GM18873 (cell line): Measurements from ENCODE around the gene TMEM81.

Experiments used
- ATAC-seq: cut with Tn5 transposase; IDR thresholded peaks from one replicate; pipeline ENCODE4 v1.9.1; 2021; ENCODE audit warnings: mild to moderate bottlenecking, moderate library complexity, moderate number of reproducible peaks; ENCODE audit not compliant: unreplicated experiment, low FRiP score

Gene TMEM81

DNA sequence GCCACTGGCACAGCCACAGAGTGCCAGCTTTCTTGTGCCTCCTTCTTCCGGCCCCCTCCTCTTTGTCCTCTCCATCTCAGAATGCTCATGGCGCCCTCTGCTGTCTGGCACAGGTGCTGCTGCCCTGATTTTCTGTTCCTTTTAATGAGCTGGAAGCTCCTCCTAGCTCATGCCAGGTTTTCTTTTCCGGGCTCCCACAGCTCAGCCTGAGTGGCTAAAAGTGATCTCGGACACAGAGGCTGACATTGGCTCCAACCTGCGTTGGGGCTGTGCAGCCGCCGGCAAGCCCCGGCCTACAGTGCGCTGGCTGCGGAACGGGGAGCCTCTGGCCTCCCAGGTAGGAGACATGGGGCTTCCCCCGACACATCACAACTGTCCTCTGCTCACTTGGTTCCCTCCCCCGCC, 22.6 kb downstream of the TMEM81 start:
- no peak for ATAC-seq

DNA sequence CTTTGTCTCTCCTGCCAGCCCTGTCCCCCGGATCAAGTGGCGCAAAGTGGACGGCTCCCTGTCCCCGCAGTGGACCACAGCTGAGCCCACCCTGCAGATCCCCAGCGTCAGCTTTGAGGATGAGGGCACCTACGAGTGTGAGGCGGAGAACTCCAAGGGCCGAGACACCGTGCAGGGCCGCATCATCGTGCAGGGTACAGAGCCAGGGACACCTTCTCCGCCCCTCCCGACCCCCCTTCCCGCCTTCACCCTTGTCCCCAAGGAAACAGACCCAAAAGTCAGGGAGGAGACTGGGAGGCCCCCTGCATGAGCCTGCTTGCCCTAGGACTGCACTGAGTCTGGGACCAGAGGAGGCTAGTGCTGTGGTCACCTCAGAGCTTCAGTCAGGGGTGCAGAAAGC, 23.0 kb downstream of the TMEM81 start:
- ATAC-seq, result no peak

DNA sequence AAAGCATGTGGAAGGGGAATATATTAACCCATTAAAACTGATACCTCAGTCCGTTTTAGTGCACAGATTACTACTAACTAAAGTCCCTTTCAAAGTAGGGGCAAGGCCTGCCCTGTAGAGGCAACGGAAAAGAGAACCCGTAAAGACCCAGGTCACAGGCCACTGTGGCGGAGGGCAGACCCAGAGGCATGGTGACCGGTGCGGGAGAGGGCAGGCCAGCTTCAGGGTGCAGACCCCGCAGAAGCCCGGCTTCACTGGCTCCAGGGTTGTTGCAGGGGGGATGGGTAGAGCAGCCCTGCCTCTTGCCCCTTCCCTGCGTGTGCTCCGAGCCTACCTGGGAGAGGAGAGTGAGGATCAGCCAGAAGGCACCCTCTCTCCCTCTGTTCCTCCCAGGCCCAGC, 23.5 kb downstream of the TMEM81 start:
- no peak for ATAC-seq

DNA sequence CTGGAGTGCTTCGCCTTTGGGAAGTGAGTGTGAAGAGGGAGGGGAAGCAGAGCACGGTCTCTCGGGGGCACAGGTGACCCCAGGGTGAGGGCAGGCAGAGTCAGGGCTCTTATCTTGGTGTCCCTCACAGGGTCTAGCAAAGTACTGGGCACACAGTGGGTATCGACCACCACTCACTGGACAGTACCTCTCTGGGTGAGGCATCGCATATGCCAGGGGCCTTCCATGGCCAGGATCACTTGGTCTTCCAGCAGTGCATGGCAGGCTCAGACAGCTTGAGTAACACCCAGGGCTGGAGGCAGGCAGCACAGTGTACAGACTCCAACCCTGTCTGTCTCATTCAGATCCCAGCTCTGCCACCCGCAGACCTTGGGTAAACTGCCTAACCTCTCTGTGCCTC, 24.6 kb downstream of the TMEM81 start:
- no peak for ATAC-seq

DNA sequence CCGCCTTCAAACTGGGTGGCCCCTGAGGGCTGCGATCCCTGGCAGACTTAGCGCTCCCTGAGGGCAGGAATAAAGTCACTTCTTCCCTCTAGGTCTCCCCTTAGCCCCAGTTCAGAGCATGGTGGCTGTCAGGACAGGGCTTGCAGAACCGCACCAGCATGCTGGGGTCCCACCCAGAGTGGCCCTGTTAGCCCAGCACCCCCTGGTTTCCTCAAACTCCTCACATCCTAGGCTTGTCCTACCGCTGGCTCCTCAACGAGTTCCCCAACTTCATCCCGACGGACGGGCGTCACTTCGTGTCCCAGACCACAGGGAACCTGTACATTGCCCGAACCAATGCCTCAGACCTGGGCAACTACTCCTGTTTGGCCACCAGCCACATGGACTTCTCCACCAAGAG, 25.4 kb downstream of the TMEM81 start:
- ATAC-seq, result no peak

DNA sequence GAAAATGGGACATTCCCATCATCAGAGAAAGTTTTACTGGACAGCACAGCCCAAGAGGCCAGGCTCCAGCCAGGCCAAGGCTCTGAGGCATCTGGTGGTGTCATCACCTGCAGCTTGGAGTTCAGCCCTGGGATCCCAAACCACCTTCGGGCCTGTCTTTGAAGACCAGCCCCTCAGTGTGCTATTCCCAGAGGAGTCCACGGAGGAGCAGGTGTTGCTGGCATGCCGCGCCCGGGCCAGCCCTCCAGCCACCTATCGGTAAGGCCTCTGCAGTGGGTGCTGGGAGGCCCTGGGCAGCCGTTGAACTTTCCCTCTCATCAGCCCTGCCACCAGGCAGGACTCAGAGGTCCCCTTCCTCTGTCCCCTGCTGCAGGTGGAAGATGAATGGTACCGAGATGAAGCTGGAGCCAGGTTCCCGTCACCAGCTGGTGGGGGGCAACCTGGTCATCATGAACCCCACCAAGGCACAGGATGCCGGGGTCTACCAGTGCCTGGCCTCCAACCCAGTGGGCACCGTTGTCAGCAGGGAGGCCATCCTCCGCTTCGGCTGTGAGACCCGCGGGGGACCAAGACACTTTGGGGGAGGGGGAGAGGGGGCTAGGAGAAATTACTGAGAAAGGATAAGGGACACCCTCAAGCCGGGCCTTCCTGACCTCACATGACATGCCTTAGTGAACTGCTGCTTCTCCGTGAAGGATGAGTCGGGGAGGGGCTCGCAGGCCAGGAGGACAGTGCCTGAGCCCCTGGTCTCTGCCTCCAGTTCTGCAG, 26.3 kb downstream of the TMEM81 start:
- no peak for ATAC-seq

DNA sequence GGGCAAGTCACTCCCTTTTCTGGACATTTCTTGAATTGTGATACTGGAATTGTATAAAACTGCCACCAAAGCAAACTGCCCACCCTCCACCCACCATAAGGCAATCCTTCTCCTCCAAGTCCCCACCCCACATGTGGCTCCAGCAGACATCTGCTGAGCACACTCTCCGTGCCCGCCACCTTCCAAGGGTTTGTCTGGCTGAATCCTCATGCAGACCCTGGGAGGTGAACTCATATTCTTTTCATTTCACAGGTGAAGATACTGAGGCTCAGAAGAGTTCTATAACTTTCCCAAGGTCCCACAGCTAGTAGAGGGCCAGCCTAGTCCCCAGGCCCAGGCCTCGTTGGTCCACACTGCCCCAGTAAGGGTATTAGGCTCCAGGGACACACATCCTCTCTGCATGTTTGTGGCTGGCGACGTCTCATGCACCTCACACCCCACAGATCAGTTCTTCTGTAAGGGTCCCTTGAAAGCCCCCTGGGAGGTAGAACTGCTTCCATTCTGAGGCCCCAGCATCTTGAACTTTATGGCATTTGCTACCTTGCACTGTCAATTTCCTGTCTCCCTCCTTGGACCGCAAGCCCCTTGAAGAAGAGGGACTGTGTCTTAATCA, 27.2 kb downstream of the TMEM81 start:
- ATAC-seq, result no peak

DNA sequence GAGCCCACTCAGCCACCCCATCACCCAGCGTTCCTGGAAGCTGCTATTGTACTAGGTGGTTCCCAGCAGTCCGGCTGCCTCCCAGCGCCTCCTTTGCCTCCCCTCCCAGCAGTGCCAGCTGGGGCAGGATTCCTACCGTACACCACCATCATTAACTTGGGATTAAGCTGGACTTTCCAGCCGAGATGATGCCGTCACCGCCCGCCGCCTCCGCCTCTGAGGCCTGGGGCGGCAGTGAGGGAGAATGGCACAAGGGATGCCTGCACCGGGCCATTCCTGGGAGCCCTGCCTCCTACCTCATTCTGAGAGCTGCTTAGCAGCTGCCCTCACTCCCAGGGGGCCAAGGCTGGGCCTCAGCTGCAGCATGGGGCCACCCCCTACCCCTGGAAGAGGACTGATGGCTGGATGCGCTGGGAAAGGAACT, 28.1 kb downstream of the TMEM81 start:
- no peak for ATAC-seq

DNA sequence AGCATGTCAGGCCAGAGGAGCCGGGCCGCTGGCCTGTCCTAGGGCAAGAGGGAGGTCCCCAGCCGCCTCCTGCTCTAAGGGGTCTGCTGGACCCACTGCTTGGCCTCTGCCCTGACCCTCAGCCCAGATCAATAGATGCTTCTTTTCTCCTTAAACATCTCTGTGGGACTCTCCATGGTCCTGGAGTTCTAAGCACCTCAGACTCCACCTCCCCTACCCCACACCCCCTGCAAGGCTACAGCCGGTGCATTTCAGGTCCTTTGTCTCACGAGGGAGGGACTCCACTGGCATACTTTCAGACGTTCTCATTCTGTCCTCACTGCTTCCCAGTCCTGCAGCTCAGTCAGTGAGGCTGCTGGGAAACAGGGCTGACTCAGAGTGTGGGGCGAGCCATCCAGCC, 30.2 kb downstream of the TMEM81 start:
- ATAC-seq, result no peak

DNA sequence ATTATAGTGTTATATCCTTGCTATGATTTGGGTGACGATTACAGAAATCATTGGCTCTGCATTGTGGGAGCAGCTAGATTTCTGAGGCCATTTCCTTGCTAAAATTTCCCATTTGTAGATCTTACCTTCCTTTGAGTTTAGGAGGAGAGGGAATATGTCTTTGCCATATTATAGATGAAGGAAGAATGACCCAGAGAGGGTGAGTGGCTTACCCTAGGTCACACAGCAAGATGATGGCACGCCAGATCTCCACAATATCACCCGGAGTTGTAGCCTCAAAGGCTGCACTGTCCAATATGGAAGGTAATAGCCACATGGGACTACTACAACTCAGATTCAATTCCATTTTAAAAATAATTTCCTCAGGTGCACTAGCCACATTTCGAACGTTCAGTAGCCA, 31.0 kb downstream of the TMEM81 start:
- ATAC-seq, result no peak

DNA sequence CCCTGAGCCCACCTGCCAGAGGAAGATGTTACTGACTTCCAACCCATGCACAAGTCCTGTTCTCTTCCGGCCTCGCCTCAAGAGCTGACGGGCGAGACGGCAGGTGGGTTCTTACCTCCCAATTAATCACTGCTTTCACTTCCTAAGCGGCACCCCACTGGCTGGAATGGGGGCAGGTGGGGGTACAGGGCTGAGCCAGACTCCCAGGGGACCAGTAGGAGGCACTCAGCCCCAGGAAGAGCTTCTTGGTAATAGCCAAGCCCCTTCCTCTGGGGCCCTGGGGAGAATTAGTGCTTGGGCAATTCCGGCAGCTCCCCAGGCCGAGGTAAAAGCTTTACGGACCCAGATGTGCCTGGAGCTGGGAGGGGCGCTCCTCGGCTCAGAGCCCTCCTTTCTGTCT, 31.6 kb downstream of the TMEM81 start:
- no peak for ATAC-seq

DNA sequence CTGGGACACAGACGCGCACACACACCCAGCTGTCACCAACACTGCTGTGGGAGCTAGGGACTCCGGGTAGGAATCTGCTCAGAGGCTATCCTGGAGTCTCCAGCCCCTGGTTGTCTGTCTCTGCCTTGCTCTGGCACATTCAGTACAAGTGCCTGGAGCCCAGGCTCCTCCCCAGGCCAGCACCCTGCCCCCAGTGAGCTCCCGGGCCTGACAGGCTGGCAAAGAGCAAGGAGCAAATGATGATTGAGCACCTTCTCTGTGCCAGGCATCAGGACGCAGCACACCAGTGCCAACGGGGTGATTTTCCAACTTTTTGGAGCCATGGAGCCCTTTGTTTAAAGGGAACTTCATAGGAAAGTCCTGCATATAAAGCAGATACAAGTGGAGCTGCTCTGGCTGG, 34.8 kb downstream of the TMEM81 start:
- no peak for ATAC-seq

DNA sequence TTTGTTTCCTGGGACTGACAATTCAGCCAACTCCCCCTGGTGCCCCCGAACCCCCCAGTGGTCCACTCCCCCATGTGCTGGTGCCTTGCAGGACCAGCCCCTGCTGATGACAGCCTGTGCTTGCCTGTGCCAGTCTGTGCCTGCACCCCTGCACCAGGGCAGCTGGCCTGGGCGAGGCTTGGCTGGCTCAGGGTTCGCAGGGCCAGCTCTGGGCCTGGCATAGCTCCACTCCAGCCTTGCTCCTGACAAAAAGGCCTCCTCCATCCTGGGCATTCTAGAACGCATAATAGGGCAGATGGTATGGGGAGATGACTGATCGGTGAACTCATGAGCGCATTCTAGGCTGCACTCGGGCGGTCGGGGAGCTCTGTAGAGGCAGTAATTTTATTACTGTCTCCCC, 35.9 kb downstream of the TMEM81 start:
- no peak for ATAC-seq

DNA sequence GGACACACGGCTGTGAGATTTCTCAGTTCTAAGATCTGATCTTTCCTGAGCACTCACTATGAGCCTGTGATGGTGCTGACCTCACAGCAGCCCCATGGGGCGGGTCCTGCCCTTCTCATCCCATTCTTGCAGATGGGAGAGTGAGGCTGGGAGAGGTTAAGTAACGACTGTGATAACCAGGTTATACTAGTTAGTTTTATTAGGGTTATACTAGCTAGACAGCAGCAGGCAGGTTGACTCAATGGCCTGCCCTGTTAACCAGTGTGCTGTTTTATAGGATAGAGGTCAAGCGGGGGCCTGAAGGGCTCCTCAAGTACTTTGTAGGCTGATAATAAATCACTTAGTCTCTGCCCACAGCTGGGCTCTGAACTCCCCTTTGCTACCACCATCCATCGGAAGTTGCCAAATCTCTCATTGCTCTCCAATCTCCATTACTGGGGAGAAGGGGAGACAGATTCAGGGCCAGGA, 36.5 kb downstream of the TMEM81 start:
- ATAC-seq, result no peak

DNA sequence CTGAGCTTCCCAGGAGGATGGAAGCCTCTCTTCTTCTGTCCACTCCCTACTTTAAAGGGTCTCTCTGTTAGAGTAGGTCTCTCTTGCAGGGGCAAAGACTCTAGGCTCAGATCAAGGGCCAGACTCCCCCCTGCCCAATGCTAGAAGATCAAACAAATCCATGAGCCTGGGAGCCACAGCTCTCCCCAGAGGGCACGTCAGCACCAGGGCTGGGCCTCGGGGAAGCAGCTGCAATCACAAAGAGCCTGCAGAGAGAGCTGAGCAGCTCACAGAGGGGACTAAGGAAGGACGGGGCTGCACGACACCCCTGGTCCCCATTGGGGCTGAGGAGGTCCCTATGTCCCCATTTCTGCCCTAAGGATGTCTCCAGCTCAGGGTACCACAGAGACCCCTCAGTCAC, 37.4 kb downstream of the TMEM81 start:
- ATAC-seq, result no peak

DNA sequence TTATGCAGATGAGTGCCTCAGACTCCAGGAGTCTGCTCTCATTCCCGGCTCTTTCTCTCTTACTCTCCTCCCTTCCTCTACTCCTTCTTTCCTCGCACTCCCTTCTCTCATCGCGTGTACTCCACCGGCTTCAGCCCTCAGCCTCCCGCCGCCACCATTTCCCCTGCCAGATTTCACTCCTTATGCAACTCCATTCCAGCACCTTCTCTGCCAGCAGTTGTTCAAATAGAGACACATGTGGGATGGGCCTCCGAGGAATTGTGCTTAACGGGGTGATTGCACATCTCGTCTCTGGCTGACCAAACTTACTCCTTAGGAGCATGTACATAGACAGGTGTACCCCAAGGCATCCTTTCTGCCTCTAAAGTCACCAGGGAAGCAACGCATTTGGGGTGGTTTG, 39.1 kb downstream of the TMEM81 start:
- no peak for ATAC-seq

DNA sequence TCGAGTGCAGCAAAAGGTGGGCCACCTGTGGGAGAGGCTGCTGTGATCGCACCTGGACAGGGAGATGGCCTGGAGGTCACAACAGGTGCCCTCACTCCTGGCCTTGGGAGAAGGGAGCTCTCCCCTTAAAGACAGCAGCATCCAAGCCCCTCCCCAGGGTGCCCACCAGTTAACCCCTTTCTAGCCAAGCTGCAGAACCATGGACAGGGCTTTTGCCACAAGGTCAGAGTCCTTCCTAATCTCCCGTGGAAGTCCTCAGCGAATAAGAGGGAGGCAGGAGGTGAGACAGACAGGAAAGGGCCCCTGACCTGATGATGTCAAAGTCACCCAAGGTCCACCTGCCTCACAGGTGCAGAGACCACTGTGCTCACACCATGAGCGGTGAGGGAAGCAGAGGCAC, 39.5 kb downstream of the TMEM81 start:
- ATAC-seq, result no peak

DNA sequence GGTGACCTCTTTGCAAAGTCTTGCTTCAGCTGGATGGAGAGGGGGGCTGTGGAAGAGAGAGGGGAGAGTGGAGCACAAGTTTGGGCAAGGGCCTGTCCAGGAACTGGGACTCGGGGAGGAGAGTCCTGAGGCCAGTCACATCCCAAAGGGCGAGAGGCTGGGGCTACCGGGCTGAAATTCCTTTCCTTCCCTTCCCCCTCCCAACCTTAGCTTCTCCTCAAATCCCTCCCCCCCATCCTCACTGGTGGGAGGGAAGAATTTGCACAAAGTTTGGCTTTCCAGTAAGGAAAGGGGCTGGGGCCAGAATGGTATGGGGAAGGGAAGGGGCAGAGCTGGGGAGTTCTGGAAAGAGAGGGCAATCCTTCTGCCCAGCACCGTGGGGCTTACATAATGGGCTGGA, 40.4 kb downstream of the TMEM81 start:
- no peak for ATAC-seq

DNA sequence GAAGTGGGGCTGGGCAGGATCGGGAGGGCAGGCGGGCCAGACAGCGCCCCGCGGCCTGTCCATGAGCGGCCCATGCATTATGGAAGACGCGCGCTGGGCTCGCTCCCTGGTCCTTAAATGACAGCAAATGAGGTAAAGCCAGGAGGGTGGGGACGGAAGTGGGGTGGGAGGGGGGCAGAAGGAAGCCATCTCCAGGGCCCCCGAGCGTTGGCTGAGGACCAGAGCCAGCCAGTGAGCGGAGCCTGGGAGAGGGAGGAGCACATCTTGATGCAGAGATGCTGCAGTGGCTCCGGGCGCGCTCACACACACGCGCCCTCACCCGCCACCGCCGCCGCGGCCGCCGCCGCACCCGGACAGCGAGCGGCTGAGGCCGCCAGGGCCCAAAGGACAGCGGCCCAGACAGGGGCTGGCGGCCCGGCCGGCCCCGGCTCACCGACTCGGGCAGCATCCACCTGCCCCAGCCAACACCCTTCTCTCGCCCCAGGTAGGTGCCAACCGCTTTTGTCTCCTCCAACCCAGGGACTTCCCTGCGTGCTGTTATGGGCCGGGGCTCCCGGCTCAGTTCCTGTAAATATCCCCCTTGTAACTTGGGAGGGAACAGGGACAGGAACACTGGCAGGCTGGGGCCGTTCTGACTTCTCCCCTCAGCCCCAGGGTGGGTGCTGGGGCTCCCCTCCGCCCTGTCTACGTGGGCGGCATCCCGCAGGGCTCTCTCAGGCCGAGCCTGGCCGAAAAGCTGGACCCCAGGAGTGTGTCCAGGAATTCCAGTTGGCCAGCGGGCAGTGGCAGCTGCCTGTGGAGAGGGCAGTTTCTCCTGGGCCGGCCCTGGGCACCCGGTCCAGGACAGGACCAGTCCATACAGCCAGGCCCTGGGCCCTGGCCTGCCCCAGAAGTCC, 41.1 kb downstream of the TMEM81 start, which contains the start of gene CNTN2:
TSS of gene CNTN2 (plus strand) at position 302 of the 896 bp plus-strand sequence. CDS start 9,974 bp downstream, outside the sequence.
- no peak for ATAC-seq

DNA sequence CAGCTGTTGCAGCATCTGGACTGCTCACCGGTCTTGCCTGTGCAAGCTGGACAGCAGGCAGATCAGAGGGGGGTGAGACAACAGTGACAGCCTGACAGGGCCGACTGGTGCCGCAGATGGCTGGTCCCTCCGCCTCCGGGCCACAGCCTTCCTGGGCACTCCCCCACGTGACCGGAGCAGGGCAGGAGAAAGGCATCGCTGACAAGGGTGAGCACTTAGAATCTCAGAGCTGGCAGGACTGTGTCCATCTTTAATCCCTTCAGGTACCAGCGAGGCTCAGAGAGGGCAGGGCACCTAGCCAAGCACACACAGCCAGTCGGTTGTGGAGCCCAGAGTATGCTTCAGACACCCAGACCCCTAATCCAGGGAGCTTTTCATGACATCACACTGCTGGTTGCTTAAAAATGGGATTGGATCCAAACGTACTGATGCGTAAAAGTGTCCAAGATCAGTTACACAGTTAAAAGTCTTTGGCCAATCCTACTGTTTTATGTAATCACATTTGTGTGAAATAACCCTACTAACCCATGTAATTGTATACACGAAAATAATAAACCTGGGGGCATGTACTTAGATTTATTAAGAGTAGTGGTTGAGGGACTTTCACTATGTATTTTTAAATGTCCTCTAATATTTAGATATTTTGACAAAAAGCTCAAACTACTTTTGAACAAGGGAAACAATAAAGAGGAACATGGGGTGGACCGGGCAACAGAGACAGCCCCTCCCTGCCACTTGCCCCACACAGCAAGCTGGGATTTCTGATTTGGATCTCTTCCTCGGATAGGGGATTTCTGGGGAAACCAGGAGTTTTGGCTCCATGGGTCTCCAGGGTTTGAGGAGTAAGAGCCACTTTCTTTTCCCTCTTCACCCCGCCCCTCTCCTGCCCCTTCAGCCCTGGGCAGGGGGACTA, 42.0 kb downstream of the TMEM81 start:
- no peak for ATAC-seq
